GM12873 (cell line): ENCODE results near the gene CDK5R1.

Experiments
- TF ChIP-seq, protein P1 (sequence below): IDR thresholded peaks from 2 replicates; pipeline ENCODE4 v1.5.1; 2012; ENCODE audit warnings: low read depth, mild to moderate bottlenecking, moderate library complexity, low read length, control low read depth; ENCODE audit not compliant: insufficient read depth; ENCODE audit errors: missing control alignments

CDK5R1 gene

DNA sequence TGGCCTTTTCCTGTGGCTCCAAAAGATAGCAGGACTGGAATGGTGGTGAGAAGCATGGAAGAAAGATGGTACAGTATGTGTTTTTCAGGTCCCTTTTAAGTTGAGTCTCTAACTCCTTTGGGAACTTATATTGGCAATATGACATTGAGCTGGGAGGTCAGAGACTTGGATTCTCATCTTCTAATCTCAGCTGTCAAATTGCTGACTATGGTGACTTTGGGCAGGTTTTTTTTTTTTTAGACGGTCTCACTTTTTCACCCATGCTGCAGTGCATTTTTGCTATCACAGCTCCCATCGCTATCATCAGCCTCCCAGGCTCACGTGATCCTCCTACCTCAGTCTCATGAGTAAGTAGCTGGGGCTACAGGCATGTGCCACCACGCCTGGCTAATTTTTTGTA lies 15.1 kb upstream of the CDK5R1 start:
- TF ChIP-seq, protein P1, sequence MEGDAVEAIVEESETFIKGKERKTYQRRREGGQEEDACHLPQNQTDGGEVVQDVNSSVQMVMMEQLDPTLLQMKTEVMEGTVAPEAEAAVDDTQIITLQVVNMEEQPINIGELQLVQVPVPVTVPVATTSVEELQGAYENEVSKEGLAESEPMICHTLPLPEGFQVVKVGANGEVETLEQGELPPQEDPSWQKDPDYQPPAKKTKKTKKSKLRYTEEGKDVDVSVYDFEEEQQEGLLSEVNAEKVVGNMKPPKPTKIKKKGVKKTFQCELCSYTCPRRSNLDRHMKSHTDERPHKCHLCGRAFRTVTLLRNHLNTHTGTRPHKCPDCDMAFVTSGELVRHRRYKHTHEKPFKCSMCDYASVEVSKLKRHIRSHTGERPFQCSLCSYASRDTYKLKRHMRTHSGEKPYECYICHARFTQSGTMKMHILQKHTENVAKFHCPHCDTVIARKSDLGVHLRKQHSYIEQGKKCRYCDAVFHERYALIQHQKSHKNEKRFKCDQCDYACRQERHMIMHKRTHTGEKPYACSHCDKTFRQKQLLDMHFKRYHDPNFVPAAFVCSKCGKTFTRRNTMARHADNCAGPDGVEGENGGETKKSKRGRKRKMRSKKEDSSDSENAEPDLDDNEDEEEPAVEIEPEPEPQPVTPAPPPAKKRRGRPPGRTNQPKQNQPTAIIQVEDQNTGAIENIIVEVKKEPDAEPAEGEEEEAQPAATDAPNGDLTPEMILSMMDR: no peak

DNA sequence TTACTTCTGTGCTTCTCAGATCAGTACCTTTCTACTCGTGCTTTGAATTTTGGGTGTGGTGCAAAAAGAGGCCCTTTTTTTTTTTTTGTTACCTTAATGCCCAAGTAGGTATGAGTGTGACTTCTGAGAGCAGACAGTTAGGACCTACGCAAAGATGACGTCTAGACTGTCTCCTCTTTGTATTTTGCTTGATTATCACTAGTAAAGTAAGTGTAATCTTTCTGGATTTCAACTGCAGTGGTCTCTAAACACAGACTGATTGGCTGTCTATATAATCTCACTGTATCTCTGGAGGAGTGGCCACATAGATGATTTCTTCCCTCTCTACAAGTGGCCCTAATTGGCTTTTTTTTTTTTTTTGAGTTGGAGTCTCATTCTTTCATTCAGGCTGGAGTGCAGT lies 11.5 kb upstream of the CDK5R1 start:
- TF ChIP-seq, protein P1: no peak

DNA sequence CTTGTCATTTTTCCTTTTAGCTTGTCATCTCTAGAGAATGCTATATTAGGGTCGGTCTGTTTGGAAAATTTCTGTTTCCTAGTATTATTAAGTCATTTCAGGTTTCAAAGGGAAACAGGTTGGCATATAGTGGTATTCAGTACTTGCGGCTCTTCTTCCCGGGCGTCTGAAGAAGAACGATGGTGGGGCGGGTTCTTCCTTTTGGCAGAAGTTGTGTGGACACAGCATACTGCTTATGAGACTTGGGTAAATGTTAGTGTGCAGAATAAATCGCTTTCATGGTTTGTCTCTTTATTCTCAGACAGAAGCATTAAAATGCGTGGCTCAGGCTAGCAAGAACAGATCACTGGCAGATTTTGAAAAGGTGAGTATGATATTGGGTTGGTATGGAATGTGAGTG lies 9.6 kb upstream of the CDK5R1 start:
- TF ChIP-seq, protein P1: no peak

DNA sequence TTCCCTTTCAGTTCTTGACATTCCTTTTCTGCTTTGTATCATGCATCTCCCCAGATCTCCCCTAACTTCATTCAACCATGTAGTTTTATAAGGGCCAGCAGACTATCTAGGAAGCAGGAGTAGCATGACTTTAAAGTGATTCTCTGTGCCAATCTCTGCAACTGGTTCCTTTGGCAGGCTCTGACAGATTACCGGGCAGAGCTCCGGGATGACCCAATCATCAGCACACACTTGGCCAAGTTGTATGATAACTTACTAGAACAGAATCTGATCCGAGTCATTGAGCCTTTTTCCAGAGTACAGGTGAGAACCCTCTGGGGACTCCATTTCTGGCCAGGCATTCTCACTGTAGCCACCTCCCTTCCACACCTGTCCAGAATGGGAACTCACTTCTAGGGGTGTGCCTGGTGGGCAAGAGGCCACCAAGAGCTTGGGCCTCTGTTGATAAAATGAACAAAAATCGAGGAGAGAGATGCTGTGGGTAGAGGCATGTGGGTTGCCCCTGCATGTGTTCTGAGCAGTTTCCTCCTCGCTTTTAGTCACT lies 7.6 kb upstream of the CDK5R1 start:
- TF ChIP-seq, protein P1: no peak

DNA sequence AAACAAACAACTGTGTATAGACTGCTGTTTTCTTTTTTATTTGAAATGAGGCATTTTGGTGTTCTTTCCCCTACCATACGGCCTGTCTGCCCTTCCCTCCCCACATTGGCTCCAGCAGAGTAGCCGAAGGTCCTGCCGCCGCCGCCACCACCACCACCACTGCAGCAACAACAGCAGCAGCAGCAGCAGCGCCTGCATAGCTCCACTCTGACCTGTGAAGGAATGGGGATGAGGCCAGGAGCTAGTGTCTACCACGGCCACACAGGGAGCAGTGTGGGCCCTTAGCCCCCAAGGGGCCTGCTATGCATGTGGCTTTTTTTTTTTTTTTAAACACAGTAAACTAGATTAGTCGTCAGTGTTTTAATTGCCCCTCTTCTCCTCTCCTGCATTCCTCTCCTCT lies 5.6 kb upstream of the CDK5R1 start:
- TF ChIP-seq, protein P1: no peak

DNA sequence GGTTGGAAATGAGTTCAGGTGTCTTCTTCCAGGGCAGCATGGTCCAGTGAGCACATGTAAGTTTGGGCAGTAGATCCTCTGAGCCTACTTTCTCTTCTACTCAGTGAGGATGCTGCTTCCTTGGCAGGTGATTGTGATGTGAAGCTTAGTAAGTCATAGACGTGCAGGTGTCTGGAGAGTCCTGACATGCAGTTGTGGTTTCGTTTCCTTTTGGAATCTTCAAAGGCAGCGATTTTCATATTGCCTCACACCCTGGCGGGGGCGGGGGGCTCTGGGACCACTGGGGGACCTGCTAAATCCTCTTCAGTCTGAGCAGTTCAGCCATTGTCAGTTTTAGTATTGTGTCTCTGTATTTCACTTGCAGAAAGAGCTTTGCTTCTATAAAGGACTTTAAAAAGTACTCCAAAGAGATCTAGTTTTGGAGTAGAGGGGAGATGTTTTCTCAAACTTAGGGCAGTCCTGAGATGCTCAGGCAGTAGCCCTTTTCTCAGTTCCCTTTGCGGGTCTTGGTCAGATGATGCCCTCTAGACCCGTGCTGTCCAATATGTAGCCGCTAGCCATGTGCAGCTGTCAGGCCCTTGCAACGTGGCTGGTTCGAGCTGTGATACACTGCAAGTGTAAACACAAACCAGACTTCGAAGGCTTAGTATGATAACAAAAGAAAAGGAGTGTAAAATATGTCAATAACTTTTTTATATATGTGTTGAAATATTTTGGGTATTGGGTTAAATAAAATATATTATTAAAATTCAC lies 4.0 kb upstream of the CDK5R1 start:
- TF ChIP-seq, protein P1: no peak

DNA sequence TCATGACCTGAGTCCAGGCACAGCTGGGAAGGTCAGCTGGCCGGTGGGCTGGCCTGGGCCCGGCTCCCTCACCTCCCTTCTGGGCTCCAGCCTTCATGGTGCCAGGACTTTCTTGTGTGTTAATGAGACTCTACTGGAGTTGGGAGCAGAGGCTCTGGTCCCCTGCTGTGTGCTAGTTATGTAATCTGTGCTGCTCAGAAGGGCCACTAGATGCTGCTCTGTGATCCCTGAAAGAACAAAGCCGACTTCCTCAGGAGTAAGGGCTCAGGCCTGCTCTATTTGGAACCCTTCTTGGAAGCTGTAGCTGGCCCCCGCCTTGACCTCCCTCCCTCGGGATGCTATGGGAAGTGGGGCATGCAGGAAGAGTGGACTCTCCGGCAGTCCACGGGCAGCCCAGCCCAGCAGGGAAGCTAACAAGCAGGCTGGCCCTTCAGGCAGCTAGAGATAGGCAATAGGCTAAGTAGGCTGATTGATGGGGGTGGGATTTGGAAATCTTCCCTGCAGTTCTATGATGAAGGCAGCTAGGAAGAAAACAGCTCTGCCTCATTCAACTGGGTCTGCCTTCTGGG lies 3.3 kb upstream of the CDK5R1 start:
- TF ChIP-seq, protein P1: peak; percentile 94
